ENCODE data around the gene TRAM2. TPM values are rescaled to one million over a fixed set of nuclear protein-coding genes. Genes with fewer than 3 reads are reported as not detected.

Gene TRAM2
- total RNA-seq, 1 donor from 2014 or later = 9.9 TPM

- CTCF ChIA-PET = no interaction called here
- H3K27me3 Mint-ChIP-seq = peaks cover 13% of the 10 kb centered on the region
Observed at GRCh38 chr6:52620055-52620905, 43.4 kb upstream of the TRAM2 start.

GRCh38 chr6:52617087-52617486 lies 40.2 kb upstream of the TRAM2 start:
- no peak for ATAC-seq (ENCODE audit: low read depth)
- POLR2A ChIA-PET = no interaction called here
- DNase-seq = no peak
- H3K4me1 Mint-ChIP-seq = no peaks in the 10 kb centered on the region
- H3K27me3 Mint-ChIP-seq = peaks cover 8% of the 10 kb centered on the region
- intact Hi-C loops (cut with micrococcal nuclease) = loop anchor here (5.0 kb wide), 1 partner anchor 35 kb away; no protein-coding TSS in a partner anchor
- H3K4me3 Mint-ChIP-seq = no peak overlapping the region
- CTCF ChIA-PET = no interaction called here
- no peaks in the 10 kb centered on the region for H3K36me3 Mint-ChIP-seq (ENCODE audit: low read depth)
- no peaks in the 10 kb centered on the region for H3K9me3 Mint-ChIP-seq
- no peak overlapping the region for H3K27ac Mint-ChIP-seq
- no peak for TF ChIP-seq CTCF (IDR thresholded peaks at IDR 0.05)

More at GRCh38 chr6:52620055-52620905, 43.4 kb upstream of the TRAM2 start:
- Mint-ChIP-seq H3K36me3 (ENCODE audit: low read depth) (no peaks in the 10 kb centered on the region), H3K9me3 (no peaks in the 10 kb centered on the region), H3K4me3 (no peak overlapping the region), H3K27ac (no peak overlapping the region), H3K4me1 (no peaks in the 10 kb centered on the region)
- ATAC-seq (ENCODE audit: low read depth) = no peak
- TF ChIP-seq CTCF (IDR thresholded peaks at IDR 0.05) = no peak
- POLR2A ChIA-PET = no interaction called here
- intact Hi-C loops (cut with micrococcal nuclease) = no loop called here
- DNase-seq = no peak

- no peak overlapping the region for H3K4me3 Mint-ChIP-seq
- H3K36me3 Mint-ChIP-seq (ENCODE audit: low read depth) = no peaks in the 10 kb centered on the region
- H3K9me3 Mint-ChIP-seq = no peaks in the 10 kb centered on the region
- ATAC-seq (ENCODE audit: low read depth) (no peak), DNase-seq (no peak)
- ChIA-PET CTCF (no interaction called here), POLR2A (no interaction called here)
- no peaks in the 10 kb centered on the region for H3K4me1 Mint-ChIP-seq
- no peak overlapping the region for H3K27ac Mint-ChIP-seq
- intact Hi-C loops (cut with micrococcal nuclease) = loop anchor here (5.0 kb wide), 1 partner anchor 36 kb away; no protein-coding TSS in a partner anchor
- TF ChIP-seq CTCF (IDR thresholded peaks at IDR 0.05) = no peak
- H3K27me3 Mint-ChIP-seq = peaks cover 8% of the 10 kb centered on the region
Observed at GRCh38 chr6:52616059-52616690, 39.3 kb upstream of the TRAM2 start.

DNA sequence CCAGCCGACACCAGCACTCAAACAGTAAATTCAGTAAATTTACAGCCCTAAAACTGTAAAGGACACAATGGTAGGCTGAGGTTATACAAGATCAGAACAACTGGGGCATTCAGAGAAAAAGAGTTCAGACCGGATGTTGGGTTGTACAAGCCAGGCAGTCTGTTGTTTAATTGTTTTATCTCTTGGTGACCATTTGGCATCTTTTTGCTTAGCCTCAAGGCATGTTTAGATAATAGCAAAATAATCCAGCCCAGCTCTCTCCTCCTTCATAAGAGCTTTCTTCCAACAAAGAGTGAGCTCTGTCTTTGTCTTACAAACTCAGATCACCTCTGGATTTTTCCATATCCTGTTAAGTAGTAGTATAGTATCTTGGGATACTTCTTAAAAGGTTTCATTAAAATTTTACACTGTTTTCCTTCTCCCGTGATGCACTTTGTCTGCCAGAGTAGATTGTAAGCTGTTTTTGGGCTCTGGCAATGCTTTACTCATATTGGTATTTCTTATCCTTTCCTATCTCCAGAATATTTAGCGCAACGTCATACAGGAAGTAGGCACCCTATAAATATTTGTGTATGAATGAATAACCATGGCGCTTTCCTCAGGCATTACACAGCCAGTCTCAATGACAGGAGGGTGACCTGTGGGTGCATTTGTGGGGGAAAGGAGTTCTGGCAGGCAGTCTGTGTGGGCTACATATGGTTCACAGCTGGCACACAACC lies 35.6 kb upstream of the TRAM2 start:
- H3K4me1 Mint-ChIP-seq = no peaks in the 10 kb centered on the region
- no peak for ATAC-seq (ENCODE audit: low read depth)
- H3K9me3 Mint-ChIP-seq = no peaks in the 10 kb centered on the region
- no peak for DNase-seq
- no peak overlapping the region for H3K4me3 Mint-ChIP-seq
- H3K36me3 Mint-ChIP-seq (ENCODE audit: low read depth) = no peaks in the 10 kb centered on the region
- ChIA-PET POLR2A (no interaction called here), CTCF (no interaction called here)
- intact Hi-C loops (cut with micrococcal nuclease) = no loop called here
- H3K27me3 Mint-ChIP-seq = peaks cover 3% of the 10 kb centered on the region
- TF ChIP-seq CTCF (IDR thresholded peaks at IDR 0.05) = no peak
- no peak overlapping the region for H3K27ac Mint-ChIP-seq

- DNase-seq (no peak), ATAC-seq (ENCODE audit: low read depth) (no peak)
- POLR2A ChIA-PET = interaction anchor here (0.5 kb wide), 1 partner anchor 14 kb away, joined by 5 read pairs; no protein-coding TSS in a partner anchor
- H3K9me3 Mint-ChIP-seq = no peaks in the 10 kb centered on the region
- H3K4me3 Mint-ChIP-seq = no peak overlapping the region
- no peak overlapping the region for H3K27ac Mint-ChIP-seq
- no peaks in the 10 kb centered on the region for H3K4me1 Mint-ChIP-seq
- peaks cover 3% of the 10 kb centered on the region for H3K27me3 Mint-ChIP-seq
- no peak for TF ChIP-seq CTCF (IDR thresholded peaks at IDR 0.05)
- CTCF ChIA-PET = no interaction called here
- H3K36me3 Mint-ChIP-seq (ENCODE audit: low read depth) = no peaks in the 10 kb centered on the region
- intact Hi-C loops (cut with micrococcal nuclease) = no loop called here
Observed at GRCh38 chr6:52611833-52612232, 35.0 kb upstream of the TRAM2 start.
